H9 (cell line): ENCODE data around the gene HECTD2. TPM values are rescaled to one million over a fixed set of nuclear protein-coding genes. Genes with fewer than 3 reads are reported as not detected.

Source experiments
- DNase-seq: peaks from one replicate; pipeline ENCODE4 v3.0.0-alpha.2; 2017
- H2AFZ ChIP-seq: one replicate; pipeline ENCODE4 v1.6.1; 2013; ENCODE audit warnings: mild to moderate bottlenecking, low read length, control low read depth, moderate library complexity
- H2AK5ac ChIP-seq: 2 replicates; pipeline ENCODE4 v1.6.1; 2013; ENCODE audit warnings: low read length, control low read depth, mixed read lengths; ENCODE audit not compliant: insufficient read length
- H2BK120ac ChIP-seq: one replicate; pipeline ENCODE4 v1.6.1; 2013; ENCODE audit warnings: low read depth, mild to moderate bottlenecking, low read length, control low read depth, inconsistent platforms; ENCODE audit not compliant: poor library complexity, severe bottlenecking
- H2BK12ac ChIP-seq: 2 replicates; pipeline ENCODE4 v1.6.1; 2013; ENCODE audit warnings: low read length, control low read depth, mixed read lengths, low read depth; ENCODE audit not compliant: insufficient read length
- H2BK15ac ChIP-seq: 2 replicates; pipeline ENCODE4 v1.6.1; 2013; ENCODE audit warnings: low read depth, low read length, control low read depth
- H2BK20ac ChIP-seq: one replicate; pipeline ENCODE4 v1.6.1; 2013; ENCODE audit warnings: low read depth, mild to moderate bottlenecking, low read length, control low read depth, inconsistent platforms; ENCODE audit not compliant: poor library complexity, severe bottlenecking
- H2BK5ac ChIP-seq: 2 replicates; pipeline ENCODE4 v1.6.1; 2013; ENCODE audit warnings: low read length, control low read depth, mixed read lengths; ENCODE audit not compliant: insufficient read length
- H3K14ac ChIP-seq: 2 replicates; pipeline ENCODE4 v1.6.1; 2013; ENCODE audit warnings: low read length, control low read depth; ENCODE audit not compliant: insufficient read depth
- H3K18ac ChIP-seq: 2 replicates; pipeline ENCODE4 v1.6.1; 2013; ENCODE audit warnings: low read depth, mild to moderate bottlenecking, mixed read lengths, low read length, control low read depth; ENCODE audit not compliant: insufficient read length
- H3K23ac ChIP-seq: 2 replicates; pipeline ENCODE4 v1.6.1; 2013; ENCODE audit warnings: low read length, control low read depth, mixed read lengths, low read depth; ENCODE audit not compliant: insufficient read length
- H3K23me2 ChIP-seq: 2 replicates; pipeline ENCODE4 v1.6.1; 2013; ENCODE audit warnings: low read depth, mild to moderate bottlenecking, mixed read lengths, low read length, control low read depth; ENCODE audit not compliant: insufficient read length, poor library complexity, severe bottlenecking
- H3K27ac ChIP-seq: 2 replicates; pipeline ENCODE4 v1.5.1; 2013; ENCODE audit warnings: low read length, control low read depth, mixed read lengths, low read depth; ENCODE audit not compliant: insufficient read length
- H3K27me3 ChIP-seq: 2 replicates; pipeline ENCODE4 v1.6.1; 2013; ENCODE audit warnings: low read length, control low read depth, inconsistent platforms; ENCODE audit not compliant: insufficient read depth
- H3K4ac ChIP-seq: 2 replicates; pipeline ENCODE4 v1.6.1; 2013; ENCODE audit warnings: low read depth, mild to moderate bottlenecking, control low read depth, inconsistent platforms, low read length, moderate library complexity
- H3K4me1 ChIP-seq: 2 replicates; pipeline ENCODE4 v1.6.1; 2013; ENCODE audit warnings: low read length, control low read depth, inconsistent platforms; ENCODE audit not compliant: insufficient read depth
- H3K4me2 ChIP-seq: 2 replicates; pipeline ENCODE4 v1.6.1; 2013; ENCODE audit warnings: low read length, control low read depth, mixed read lengths; ENCODE audit not compliant: insufficient read length, insufficient read depth
- H3K56ac ChIP-seq: 2 replicates; pipeline ENCODE4 v1.6.1; 2013; ENCODE audit warnings: low read depth, mild to moderate bottlenecking, mixed read lengths, low read length, control low read depth; ENCODE audit not compliant: insufficient read length
- H3K79me1 ChIP-seq: 2 replicates; pipeline ENCODE4 v1.6.1; 2013; ENCODE audit warnings: low read depth, mild to moderate bottlenecking, moderate library complexity, low read length, control low read depth, inconsistent platforms; ENCODE audit not compliant: insufficient read depth, poor library complexity, severe bottlenecking
- H3K79me2 ChIP-seq: 2 replicates; pipeline ENCODE4 v1.6.1; 2013; ENCODE audit warnings: low read length, control low read depth, inconsistent platforms; ENCODE audit not compliant: insufficient read depth
- H3K9ac ChIP-seq: 2 replicates; pipeline ENCODE4 v1.6.1; 2013; ENCODE audit warnings: low read length, control low read depth, mixed read lengths; ENCODE audit not compliant: insufficient read length; ENCODE audit errors: extremely low read depth
- H3K9me3 ChIP-seq: one replicate; pipeline ENCODE4 v1.6.1; 2013; ENCODE audit warnings: low read depth, low read length, inconsistent platforms; ENCODE audit not compliant: control insufficient read depth
- H3T11ph ChIP-seq: one replicate; pipeline ENCODE4 v1.6.1; 2013; ENCODE audit warnings: mild to moderate bottlenecking, low read length, control low read depth, inconsistent platforms
- H4K20me1 ChIP-seq: one replicate; pipeline ENCODE4 v1.6.1; 2013; ENCODE audit not compliant: control insufficient read depth, insufficient read length, insufficient read depth
- H4K5ac ChIP-seq: 2 replicates; pipeline ENCODE4 v1.6.1; 2013; ENCODE audit warnings: low read depth, mild to moderate bottlenecking, mixed read lengths, low read length, control low read depth; ENCODE audit not compliant: insufficient read length
- H4K8ac ChIP-seq: replicated peaks from 2 replicates; pipeline ENCODE4 v1.6.1; 2013; ENCODE audit warnings: low read length, control low read depth, mixed read lengths, low read depth; ENCODE audit not compliant: insufficient read length
- H4K91ac ChIP-seq: 2 replicates; pipeline ENCODE4 v1.6.1; 2013; ENCODE audit warnings: low read depth, mild to moderate bottlenecking, moderate library complexity, mixed read lengths, low read length, control low read depth; ENCODE audit not compliant: insufficient read length
- H3K27ac Mint-ChIP-seq, 3 experiments: 2 replicates in 2 of 3; 3 replicates in 1 of 3; pipeline ENCODE4 v1.8.0; 2020 to 2021; ENCODE audit warnings: mixed read lengths in 3 of 3, mild to moderate bottlenecking in 1 of 3, moderate library complexity in 1 of 3
- H3K27me3 Mint-ChIP-seq: 2 replicates; pipeline ENCODE4 v1.8.0; 2021; ENCODE audit warnings: low read depth, mild to moderate bottlenecking, moderate library complexity, mixed read lengths
- H3K36me3 Mint-ChIP-seq, 3 experiments: 2 replicates in 2 of 3; 3 replicates in 1 of 3; pipeline ENCODE4 v1.8.0; 2020 to 2021; ENCODE audit warnings: low read depth in 3 of 3, mixed read lengths in 3 of 3; ENCODE audit not compliant: insufficient read depth in 1 of 3
- H3K4me1 Mint-ChIP-seq, 2 experiments: 2 replicates each; pipeline ENCODE4 v1.8.0; 2020; ENCODE audit warnings: mixed read lengths in 2 of 2
- H3K4me3 Mint-ChIP-seq, 2 experiments: 2 replicates in 1 of 2; 3 replicates in 1 of 2; pipeline ENCODE4 v1.8.0; 2020 to 2021; ENCODE audit warnings: mild to moderate bottlenecking in 2 of 2, mixed read lengths in 2 of 2, moderate library complexity in 1 of 2
- H3K9me3 Mint-ChIP-seq, 2 experiments: 2 replicates in 1 of 2; 3 replicates in 1 of 2; pipeline ENCODE4 v1.8.0; 2020; ENCODE audit warnings: mild to moderate bottlenecking in 2 of 2, mixed read lengths in 2 of 2, moderate library complexity in 1 of 2
- WGBS: extraction: QIAGEN DNeasy Blood & Tissue Kit; methylation state at CpG from one replicate; pipeline ENCODE4 v1.1.7; 2013; ENCODE audit warnings: missing lambda C conversion rate, low lambda C conversion rate, mixed read lengths; ENCODE audit not compliant: insufficient read length; ENCODE audit errors: extremely low coverage; 5-methylcytosine and 5-hydroxymethylcytosine counted together
- total RNA-seq: library from RNA; stranded (reverse); gene quantifications from 2 replicates; pipeline ENCODE4 v1.2.1, GENCODE V29; 2021
- TF ChIP-seq, protein P1 (sequence below): fragments of 200-600 bp; sonication (generic); conservative IDR thresholded peaks from 3 replicates; pipeline ENCODE4 v1.8.0; 2021; ENCODE audit warnings: antibody characterized with exemption, mild to moderate bottlenecking

HECTD2 gene
- total RNA-seq, 1 experiment from 2014 or later, result 13.4 TPM

DNA sequence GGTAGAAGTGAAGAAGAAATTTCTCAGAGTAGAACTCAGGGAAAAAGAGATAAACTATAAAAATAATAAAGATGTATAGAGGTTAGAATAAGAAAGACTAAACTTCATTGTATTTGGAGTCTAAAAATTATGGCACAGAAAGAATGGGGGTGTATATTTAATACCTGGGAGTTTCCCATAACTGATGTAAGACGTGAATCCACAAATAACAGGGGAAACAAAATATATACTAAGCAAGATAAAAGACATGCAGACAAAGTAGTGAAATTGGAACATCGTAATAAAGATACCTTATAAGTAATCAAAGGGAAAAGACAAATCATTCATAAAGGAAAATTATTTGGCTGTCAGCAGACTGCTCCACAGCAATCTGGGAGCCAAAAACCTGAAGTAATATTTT lies 62.8 kb downstream of the HECTD2 start:
- Histone ChIP-seq H4K20me1 (no peaks in the 10 kb centered on the region), H2BK12ac (no peak overlapping the region), H3K14ac (no peak overlapping the region), H2AFZ (no peak overlapping the region), H3K4me1 (no peaks in the 10 kb centered on the region), H3K79me2 (no peaks in the 10 kb centered on the region), H3K27ac (no peak overlapping the region), H2BK5ac (no peak overlapping the region), H3K4me2 (no peak overlapping the region), H3K27me3 (no peaks in the 10 kb centered on the region), H3K4ac (no peak overlapping the region), H4K8ac (no peak overlapping the region), H3K9ac (no peak overlapping the region), H3K23me2 (no peaks in the 10 kb centered on the region), H3T11ph (no peak overlapping the region), H2AK5ac (no peak overlapping the region), H4K91ac (no peak overlapping the region), H3K18ac (no peak overlapping the region), H3K56ac (no peak overlapping the region), H2BK120ac (no peak overlapping the region), H2BK15ac (no peak overlapping the region), H3K9me3 (no peaks in the 10 kb centered on the region), H4K5ac (no peak overlapping the region), H3K23ac (no peak overlapping the region), H3K79me1 (no peaks in the 10 kb centered on the region), H2BK20ac (no peak overlapping the region)
- H3K4me1 Mint-ChIP-seq, result no peaks in the 10 kb centered on the region
- peaks cover 27 to 29% of the 10 kb centered on the region in 2 experiments for H3K9me3 Mint-ChIP-seq
- DNase-seq, result no peak
- no peak overlapping the region for H3K4me3 Mint-ChIP-seq
- TF ChIP-seq, protein P1, sequence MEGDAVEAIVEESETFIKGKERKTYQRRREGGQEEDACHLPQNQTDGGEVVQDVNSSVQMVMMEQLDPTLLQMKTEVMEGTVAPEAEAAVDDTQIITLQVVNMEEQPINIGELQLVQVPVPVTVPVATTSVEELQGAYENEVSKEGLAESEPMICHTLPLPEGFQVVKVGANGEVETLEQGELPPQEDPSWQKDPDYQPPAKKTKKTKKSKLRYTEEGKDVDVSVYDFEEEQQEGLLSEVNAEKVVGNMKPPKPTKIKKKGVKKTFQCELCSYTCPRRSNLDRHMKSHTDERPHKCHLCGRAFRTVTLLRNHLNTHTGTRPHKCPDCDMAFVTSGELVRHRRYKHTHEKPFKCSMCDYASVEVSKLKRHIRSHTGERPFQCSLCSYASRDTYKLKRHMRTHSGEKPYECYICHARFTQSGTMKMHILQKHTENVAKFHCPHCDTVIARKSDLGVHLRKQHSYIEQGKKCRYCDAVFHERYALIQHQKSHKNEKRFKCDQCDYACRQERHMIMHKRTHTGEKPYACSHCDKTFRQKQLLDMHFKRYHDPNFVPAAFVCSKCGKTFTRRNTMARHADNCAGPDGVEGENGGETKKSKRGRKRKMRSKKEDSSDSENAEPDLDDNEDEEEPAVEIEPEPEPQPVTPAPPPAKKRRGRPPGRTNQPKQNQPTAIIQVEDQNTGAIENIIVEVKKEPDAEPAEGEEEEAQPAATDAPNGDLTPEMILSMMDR, result no peak
- H3K36me3 Mint-ChIP-seq, result peaks cover 10 to 18% (median 14%) of the 10 kb centered on the region in 3 experiments
- no CpG with 5 or more reads among the region's 2 CpGs for WGBS
- no peak overlapping the region for H3K27ac Mint-ChIP-seq
- peaks cover 1% of the 10 kb centered on the region; the same call in 1 of the 2 replicates for H3K27me3 Mint-ChIP-seq
